ENCODE measurements around the gene QSOX2.
"Not testable (repeated sequence)": the region's sequence is repeated elsewhere in the genome, so short reads cannot be mapped to it uniquely, and the experiment has no call there.

QSOX2 gene

GRCh38 chr9:136281421-136282271, 36.0 kb upstream of the QSOX2 start:
- no peak for DNase-seq (ENCODE audit: low spot score)

GRCh38 chr9:136280535-136281315, 35.1 kb upstream of the QSOX2 start:
- DNase-seq (ENCODE audit: low spot score) = no peak

DNA sequence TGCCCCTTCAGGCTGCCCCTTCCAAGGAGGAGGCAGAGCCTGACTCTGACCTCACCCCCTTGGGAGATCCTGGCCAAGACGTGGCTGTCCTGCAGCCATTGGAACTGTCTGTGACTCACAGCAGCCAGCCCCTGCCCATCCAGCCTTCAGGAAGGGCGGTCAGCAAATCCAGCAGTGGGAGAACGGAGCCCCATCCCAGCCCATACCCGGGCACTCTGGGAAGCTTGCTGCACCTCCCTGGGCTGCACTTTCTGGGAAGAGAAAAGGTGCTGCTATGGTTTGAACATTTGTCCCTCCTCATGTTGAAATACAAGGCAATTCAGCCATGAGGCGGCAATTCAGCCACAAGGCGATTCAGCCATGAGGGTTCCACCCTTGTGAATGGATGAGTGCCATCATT, 33.9 kb upstream of the QSOX2 start:
- no peak for DNase-seq (ENCODE audit: low spot score)

DNA sequence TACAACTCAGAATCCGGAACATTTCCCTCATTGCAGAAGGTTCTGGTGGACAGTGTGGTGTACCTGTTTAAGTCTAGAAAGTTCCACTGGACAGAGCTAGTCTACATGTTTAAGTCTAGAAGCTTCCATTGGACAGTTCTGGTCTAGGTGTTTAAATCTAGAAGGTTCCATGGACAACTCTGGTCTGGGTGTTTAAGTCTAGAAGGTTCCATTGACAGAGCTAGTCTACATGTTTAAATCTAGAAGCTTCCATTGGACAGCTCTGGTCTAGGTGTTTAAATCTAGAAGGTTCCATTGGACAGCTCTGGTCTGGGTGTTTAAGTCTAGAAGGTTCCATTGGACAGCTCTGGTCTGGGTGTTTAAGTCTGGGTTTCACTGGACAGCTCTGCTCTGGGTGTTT, 33.3 kb upstream of the QSOX2 start:
- DNase-seq (ENCODE audit: low spot score) = no peak

- DNase-seq (ENCODE audit: low spot score) = no peak
These were observed 32.6 kb upstream of the QSOX2 start for GRCh38 chr9:136278221-136278620.

DNA sequence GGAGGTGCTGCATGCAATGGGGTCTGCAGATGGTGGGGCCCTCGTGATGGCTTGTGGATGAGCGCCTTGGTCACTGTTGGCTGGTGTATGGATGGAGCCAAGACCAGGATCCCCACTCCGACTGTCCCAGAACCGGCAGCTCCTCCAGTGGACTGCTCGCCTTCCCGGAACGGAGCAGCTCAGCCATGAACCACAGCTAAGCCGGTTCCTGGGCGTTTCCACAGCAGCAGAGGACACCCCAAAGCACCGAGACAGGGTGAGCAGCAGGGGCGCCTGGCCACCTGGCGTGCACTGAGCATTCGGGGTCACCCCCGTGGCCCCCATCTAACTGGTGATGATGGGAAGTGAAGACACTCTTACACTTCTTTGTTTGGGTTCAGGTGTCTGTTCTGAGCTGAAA, 32.1 kb upstream of the QSOX2 start:
- no peak for DNase-seq (ENCODE audit: low spot score)

GRCh38 chr9:136276716-136277115, 31.1 kb upstream of the QSOX2 start:
- no peak for DNase-seq (ENCODE audit: low spot score)

DNA sequence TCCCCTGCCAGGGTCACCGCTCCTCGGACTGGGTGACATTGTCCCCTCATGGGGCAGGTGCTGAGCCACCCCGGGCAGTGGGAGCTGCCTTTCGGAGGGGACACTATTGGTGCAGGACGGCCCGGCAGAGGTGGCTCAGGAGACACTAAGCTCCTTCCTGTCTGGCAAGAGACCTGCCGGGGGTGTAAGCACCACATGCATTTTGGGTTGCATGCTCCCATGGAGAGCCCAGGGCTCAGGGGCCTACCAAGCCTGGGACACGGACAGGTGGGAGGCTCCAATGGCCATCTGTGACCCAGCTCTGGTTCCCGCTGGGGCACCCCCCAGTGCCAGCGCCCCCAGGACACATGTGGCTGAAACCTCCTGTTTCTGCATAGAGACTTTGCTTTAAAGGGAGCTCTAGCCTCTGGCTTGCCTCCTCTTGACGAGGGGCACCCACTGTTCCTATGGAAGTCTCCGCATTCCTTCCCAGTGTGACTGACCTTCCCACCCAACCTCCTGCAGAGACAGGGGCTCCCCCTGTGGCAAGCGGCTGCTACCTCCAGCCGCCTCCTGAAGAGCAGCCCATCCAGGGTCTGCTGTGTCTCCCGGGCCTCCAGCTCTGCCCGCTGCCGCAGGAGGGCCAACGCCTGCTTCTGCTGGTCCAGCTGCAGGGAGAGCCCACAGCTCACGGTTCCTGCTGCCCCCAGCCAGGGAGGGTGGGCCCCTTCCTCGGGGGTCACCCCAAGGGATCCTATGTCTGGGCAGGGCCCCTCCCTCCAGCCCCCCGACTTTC, 30.2 kb upstream of the QSOX2 start:
- no peak for DNase-seq (ENCODE audit: low spot score)

DNA sequence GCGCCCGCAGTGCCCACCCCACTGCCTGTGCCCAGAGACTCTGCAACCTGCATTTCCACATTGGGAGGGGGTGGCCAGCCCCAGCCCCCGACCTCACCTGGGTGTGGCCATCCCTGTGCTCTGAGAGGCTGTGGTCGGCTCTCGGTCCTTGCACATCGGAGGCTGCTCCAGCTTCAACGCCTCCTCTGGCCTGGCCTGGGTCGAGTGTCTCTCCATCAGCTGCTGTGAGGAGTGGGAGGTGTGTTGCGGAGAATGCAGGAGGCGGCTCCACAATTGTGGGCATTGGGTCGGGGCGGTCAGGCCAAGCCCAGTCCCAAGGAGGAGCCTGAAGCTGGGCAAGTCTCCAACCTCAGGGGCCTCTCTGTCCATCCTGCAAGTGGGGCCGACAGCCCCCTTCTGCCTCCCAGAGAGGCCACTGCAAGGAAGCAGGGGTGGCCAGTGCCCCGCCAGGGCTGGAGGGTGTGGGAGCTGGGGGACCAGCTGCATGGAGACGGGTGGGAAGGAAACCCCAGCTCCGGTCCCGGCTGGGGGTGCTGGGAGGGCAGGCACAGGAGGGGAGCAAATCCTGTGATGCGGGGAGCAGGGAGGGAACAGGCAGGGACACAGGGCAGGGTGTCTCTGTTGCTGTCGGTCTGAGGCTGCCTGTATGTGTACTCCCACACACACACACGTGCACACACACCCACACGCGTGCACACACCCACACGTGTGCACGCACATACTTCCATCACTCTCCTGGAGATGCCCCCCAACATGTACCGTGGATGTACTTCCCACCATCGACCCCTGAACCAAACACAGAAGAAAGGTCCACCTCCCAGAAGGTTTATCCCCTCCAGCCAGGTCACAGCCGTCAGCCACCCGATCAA, 29.4 kb upstream of the QSOX2 start:
- no peak for DNase-seq (ENCODE audit: low spot score)

- DNase-seq (ENCODE audit: low spot score) = no peak
These were observed 28.5 kb upstream of the QSOX2 start for GRCh38 chr9:136273921-136274785.

- no peak for DNase-seq (ENCODE audit: low spot score)
These were observed 27.7 kb upstream of the QSOX2 start for GRCh38 chr9:136273244-136273865.

GRCh38 chr9:136270173-136270705, 24.6 kb upstream of the QSOX2 start:
- peak; percentile 34 for DNase-seq (ENCODE audit: low spot score)

DNA sequence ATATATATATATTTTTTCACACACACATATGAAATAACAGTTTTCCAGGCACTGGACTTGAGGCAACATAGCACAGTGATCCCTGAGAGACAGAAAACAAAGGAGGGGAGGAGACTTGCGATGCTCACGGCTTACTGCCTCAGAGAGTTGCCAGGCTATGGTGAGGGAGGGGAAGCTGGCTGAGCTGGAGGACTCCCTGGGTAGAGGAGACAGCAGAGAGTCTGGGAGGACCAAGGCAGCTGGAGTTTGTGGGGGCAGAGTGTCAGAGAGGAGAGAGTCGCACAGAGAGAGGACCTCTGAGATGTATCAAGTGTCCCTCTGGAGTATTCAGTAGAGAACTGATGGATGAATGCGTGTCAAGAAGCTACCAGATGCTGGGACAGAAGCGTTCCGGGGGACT, 23.1 kb upstream of the QSOX2 start:
- no peak for DNase-seq (ENCODE audit: low spot score)

- peak; percentile 36 for DNase-seq (ENCODE audit: low spot score)
These were observed 22.7 kb upstream of the QSOX2 start for GRCh38 chr9:136268318-136268717.

DNA sequence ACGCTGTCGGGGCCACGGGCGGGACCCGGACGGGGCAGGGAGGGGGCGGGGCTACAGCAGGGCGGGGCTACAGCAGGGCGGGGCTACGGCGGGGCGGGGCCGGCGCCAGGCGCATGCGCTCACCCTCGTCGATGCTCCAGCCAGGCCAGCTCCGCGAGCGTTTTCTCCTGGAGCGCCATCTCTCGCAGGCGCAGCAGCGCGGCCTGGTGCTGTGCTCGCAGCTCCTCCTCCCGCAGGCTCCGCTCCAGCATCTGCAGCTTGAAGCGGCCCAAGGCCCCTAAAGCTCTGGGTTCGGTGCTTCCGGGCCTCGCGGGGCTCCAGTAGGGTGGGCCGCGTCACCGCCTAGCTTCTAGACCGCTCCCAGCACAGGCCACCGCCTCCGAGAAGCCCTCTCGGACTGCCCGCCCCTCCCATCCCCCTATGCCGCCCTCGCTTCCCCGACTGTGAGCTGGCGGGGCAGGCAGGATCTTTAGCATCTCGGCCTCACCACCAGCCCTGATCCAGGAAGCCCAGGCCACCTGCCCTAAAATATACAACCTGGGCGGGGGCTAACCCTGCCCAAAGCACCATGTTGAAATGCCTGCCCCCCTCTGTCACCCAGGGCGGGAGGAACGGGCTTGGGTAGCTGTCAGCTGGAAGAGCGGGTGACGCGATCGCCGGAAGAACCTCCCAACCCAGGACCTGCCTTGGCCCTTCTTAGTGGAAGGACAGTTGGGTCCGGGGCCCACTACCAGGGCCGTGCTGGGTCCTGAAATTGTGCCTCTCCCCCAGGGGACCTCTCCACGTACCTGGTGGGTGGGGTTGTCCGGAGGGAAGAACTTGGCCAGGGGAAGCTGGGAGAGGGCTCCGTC, 21.9 kb upstream of the QSOX2 start:
- peak; percentile 81 for DNase-seq (ENCODE audit: low spot score)

GRCh38 chr9:136266641-136267040, 21.0 kb upstream of the QSOX2 start:
- DNase-seq (ENCODE audit: low spot score) = not testable (repeated sequence)

- DNase-seq (ENCODE audit: low spot score) = no peak
These were observed 20.1 kb upstream of the QSOX2 start for GRCh38 chr9:136265561-136266355.
